Stimulated activated CD8-positive, alpha-beta memory T cell treated with anti-CD3 and anti-CD28 coated beads, Interleukin-4, amount 100 ng/mL, for 4 hours (primary cell): ENCODE measurements around the gene MKRN3.
"Not testable (repeated sequence)": the region's sequence is repeated elsewhere in the genome, so short reads cannot be mapped to it uniquely, and the experiment has no call there.

ENCODE experiments used
- DNase-seq, 2 donors: peaks; one replicate each; pipeline ENCODE4 v3.0.0-alpha.2; 2020; ENCODE audit warnings: low read depth in 2 of 2, low spot score in 1 of 2

The MKRN3 gene

DNA sequence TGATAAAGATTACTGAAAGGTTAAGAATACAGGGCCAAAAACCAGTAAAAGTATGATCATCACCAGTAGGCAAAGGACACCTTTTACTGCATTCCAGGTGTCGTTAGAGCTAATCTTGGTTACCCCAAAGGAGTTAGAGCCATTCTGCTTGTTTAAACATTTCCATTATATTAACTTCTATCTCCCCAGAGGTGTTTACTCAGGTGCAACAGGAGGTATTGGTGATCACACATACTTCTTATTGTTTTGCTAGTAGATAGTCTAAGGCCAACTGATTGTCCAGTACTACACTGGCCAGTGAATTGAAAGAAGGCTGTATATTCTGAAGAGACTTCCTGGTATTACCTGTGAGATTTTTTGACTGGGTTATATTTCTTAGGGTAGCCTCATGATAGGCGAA is 22.8 kb downstream of the MKRN3 start:
- DNase-seq: no peak

- DNase-seq: no peak
Observed at GRCh38 chr15:23589012-23589411, 23.5 kb downstream of the MKRN3 start.

DNA sequence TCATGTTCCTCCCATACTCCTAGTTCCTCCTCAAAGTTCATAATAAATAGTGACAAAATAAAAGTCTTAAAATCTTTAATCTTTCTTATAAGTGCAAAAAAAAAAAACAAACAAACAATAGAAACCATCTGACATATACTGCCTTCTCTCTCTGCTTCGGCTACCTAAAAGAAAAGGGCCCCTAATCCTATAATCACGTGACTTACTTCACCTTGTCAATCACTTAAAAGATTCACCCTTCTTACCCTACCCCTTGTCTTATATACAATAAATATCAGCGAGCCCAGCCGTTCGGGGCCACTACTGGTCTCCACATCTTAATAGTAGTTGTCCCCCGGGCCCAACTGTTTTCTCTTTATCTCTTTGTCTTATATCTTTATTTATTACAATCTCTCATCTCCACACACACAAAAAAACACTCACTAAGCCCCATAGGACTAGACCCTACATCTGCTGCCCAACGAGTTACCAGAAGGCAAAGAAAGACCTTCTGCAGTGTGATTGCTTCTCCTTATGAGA is 28.8 kb downstream of the MKRN3 start:
- no peak for DNase-seq

- DNase-seq: no peak
Observed at GRCh38 chr15:23595368-23595767, 29.9 kb downstream of the MKRN3 start.

DNA sequence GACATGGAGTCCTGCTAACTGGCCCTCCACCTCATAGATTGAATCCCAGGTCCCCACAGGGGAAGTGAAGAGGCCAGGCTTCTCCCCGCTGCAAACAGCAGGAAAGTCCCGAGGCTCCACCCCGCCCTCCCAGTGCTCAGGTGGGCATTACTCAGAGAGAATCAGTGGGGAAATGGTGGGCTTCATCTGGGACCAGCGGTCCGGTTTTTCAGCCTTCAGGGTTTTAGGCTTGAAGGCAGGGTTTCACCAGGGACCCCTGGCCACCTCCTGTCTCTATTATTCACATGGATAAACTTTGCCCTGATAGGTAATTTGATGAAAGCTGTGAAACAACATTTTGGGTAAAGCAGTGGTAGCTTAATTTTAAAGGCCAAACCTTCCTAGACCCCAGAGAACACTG is 31.3 kb downstream of the MKRN3 start:
- no peak for DNase-seq

DNA sequence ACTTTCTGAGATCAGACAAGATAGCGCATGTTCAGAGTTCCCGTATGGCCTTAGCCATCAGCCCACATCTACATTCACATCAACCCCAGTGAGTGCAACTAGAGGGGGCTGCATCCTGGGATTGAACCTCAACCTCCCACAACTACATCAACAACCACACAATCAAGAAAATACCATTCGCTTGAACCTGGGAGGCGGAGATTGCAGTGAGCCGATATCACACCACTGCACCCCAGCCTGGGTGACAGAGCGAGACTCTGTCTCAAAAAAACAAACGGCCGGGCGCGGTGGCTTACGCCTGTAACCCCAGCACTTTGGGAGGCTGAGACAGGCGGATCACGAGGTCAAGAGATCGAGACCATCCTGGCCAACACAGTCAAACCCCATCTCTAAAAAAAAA is 31.8 kb downstream of the MKRN3 start:
- not testable (repeated sequence) for DNase-seq

GRCh38 chr15:23599053-23599452 is 33.6 kb downstream of the MKRN3 start:
- no peak for DNase-seq

DNA sequence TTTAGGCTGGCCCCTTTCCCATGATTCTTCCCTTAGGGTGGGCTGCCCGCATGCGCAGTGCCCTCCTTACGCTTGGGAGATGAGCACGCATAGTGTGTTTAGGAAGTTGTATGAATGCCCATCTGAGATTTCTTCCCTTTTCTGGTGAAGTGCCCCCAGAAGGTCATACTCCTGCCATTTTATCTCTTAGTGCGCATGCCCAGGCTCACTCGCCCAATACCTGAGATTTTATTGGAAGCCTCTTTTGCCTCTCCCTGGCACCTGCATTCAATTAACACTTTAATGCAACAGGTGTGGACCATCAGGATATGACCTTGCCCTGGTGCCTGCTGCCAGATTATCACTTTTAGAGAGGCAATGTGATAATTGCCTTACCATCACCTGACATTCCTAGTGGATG is 36.6 kb downstream of the MKRN3 start:
- no peak for DNase-seq

DNA sequence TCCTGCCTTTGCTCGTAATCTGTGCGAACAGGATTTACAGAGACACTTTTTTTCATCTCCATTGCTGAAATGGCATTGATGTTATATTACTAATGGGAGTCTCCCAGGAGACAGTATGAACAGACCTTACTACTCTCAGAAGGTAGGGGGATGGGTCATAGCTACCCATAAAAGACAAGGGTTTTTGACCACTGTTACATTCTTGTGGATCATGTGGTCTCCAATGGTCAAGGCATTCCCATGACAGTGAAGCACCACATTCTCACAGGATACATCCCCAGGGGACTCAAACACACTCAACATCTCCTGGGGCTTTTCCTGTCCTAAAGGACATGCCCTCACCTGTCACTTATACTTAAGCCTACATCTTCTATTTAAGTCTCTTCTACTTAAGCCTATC is 40.8 kb downstream of the MKRN3 start:
- no peak for DNase-seq

DNA sequence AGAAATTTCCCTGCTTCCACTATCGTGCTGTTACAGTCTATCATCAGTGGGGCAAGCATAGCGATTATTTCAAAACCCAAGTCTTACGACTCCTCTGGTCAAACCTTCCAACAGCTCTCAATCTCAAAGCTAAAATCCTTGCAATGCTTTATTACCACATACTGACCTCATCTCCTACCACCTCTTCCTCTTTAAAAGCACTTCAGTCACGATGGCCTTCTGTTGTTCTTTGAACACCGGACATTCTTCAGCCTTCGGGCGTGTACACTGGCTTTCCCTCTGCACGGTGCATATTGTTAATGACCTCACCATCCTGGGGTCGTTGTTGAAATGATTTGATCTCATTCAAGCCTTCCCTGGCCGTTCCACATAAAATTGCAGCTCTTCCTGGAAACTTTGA is 51.1 kb downstream of the MKRN3 start:
- no peak for DNase-seq
